ENCODE data around the gene EFCAB5. TPM values are rescaled to one million over a fixed set of nuclear protein-coding genes. Genes with fewer than 3 reads are reported as not detected.

EFCAB5 gene
- total and polyA plus RNA-seq, 2 of the 13 experiments (the other 11 are each of a cell fraction or from before 2014, with no cell fraction given) = 0.15 TPM; not detected in 1

GRCh38 chr17:29918922-29919856 lies 22.2 kb upstream of the EFCAB5 start (continued):
- TF ChIP-seq, protein P1, sequence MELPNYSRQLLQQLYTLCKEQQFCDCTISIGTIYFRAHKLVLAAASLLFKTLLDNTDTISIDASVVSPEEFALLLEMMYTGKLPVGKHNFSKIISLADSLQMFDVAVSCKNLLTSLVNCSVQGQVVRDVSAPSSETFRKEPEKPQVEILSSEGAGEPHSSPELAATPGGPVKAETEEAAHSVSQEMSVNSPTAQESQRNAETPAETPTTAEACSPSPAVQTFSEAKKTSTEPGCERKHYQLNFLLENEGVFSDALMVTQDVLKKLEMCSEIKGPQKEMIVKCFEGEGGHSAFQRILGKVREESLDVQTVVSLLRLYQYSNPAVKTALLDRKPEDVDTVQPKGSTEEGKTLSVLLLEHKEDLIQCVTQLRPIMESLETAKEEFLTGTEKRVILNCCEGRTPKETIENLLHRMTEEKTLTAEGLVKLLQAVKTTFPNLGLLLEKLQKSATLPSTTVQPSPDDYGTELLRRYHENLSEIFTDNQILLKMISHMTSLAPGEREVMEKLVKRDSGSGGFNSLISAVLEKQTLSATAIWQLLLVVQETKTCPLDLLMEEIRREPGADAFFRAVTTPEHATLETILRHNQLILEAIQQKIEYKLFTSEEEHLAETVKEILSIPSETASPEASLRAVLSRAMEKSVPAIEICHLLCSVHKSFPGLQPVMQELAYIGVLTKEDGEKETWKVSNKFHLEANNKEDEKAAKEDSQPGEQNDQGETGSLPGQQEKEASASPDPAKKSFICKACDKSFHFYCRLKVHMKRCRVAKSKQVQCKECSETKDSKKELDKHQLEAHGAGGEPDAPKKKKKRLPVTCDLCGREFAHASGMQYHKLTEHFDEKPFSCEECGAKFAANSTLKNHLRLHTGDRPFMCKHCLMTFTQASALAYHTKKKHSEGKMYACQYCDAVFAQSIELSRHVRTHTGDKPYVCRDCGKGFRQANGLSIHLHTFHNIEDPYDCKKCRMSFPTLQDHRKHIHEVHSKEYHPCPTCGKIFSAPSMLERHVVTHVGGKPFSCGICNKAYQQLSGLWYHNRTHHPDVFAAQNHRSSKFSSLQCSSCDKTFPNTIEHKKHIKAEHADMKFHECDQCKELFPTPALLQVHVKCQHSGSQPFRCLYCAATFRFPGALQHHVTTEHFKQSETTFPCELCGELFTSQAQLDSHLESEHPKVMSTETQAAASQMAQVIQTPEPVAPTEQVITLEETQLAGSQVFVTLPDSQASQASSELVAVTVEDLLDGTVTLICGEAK (IDR thresholded peaks at IDR 0.05) = no peak
- TF ChIP-seq, protein P1 (CRISPR knock-in tag; IDR thresholded peaks at IDR 0.05) = no peak
- no peak for TF ChIP-seq ZBTB20 (CRISPR knock-in tag; IDR thresholded peaks at IDR 0.05; ENCODE audit: borderline replicate concordance, low read depth)
- TF ChIP-seq ZBTB2 (CRISPR knock-in tag; IDR thresholded peaks at IDR 0.05; ENCODE audit: low read depth) = no peak
- no peak for TF ChIP-seq SETDB1 (CRISPR knock-in tag; IDR thresholded peaks at IDR 0.05; ENCODE audit: borderline replicate concordance)
- no peak for TF ChIP-seq THRA (CRISPR knock-in tag; IDR thresholded peaks at IDR 0.05; ENCODE audit: borderline replicate concordance)
